Measurements from ENCODE around the gene MPPED2. TPM values are rescaled to one million over a fixed set of nuclear protein-coding genes. Genes with fewer than 3 reads are reported as not detected.

MPPED2 gene
- total RNA-seq, 1 experiment from 2014 or later: 4.7 TPM

DNA sequence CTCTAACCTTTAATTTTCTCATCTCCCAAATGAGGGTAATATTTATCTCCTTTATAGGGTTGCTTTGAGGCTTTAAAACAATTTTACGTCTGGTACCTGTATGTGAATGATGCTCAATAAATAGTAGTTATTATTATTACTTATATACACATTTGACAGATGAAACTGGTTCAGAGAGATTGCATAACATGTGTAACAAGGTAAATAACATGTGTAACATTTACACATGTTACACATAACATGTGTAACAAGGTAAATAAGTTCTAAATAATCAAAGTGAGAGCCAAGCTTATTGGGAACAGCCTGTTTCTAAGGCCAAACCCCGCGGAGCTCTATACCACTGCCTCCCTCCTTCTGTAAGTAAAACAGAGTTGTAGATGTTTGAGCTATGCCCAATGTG is 100.9 kb downstream of the MPPED2 start:
- no CpG with 5 or more reads among the region's 3 CpGs for WGBS (ENCODE audit: extremely low coverage, insufficient read length, low lambda C conversion rate)
- no peak overlapping the region for H4K8ac ChIP-seq (replicated peaks; ENCODE audit: insufficient read length, low read depth, low read length)
- Mint-ChIP-seq H3K9me3 (no peaks in the 10 kb centered on the region), H3K27ac (no peak overlapping the region; a peak in 1 of 7 replicates), H3K27me3 (ENCODE audit: low read depth) (no peaks in the 10 kb centered on the region), H3K4me1 (peaks cover 36 to 45% of the 10 kb centered on the region in 2 experiments), H3K36me3 (ENCODE audit: insufficient read depth in 1 of 3, low read depth in 3 of 3) (no peaks in the 10 kb centered on the region), H3K4me3 (no peak overlapping the region)
- no peak overlapping the region for H3K4me2 ChIP-seq (ENCODE audit: insufficient read depth, insufficient read length, low read length)
- H2BK12ac ChIP-seq (ENCODE audit: insufficient read length, low read depth, low read length): no peak overlapping the region
- H2AFZ ChIP-seq (ENCODE audit: low read length): no peak overlapping the region
- H3K27ac ChIP-seq (ENCODE audit: insufficient read length, low read depth, low read length): no peak overlapping the region
- H2BK120ac ChIP-seq (ENCODE audit: low read depth, low read length, poor library complexity, severe bottlenecking): no peak overlapping the region
- no peaks in the 10 kb centered on the region for H3K23me2 ChIP-seq (ENCODE audit: insufficient read length, low read depth, low read length, poor library complexity, severe bottlenecking)
- DNase-seq: no peak
- no peaks in the 10 kb centered on the region for H3K27me3 ChIP-seq (ENCODE audit: insufficient read depth, low read length)
- no peaks in the 10 kb centered on the region for H3K79me1 ChIP-seq (ENCODE audit: insufficient read depth, low read depth, low read length, poor library complexity, severe bottlenecking)
- H3K4ac ChIP-seq (ENCODE audit: low read depth, low read length): no peak overlapping the region
- no peak overlapping the region for H2BK15ac ChIP-seq (ENCODE audit: low read depth, low read length)
- no peak overlapping the region for H2BK5ac ChIP-seq (ENCODE audit: insufficient read length, low read length)
- no peak overlapping the region for H4K5ac ChIP-seq (ENCODE audit: insufficient read length, low read depth, low read length)
- H3K4me1 ChIP-seq (ENCODE audit: insufficient read depth, low read length): peaks cover 6% of the 10 kb centered on the region
- no peak overlapping the region for H4K91ac ChIP-seq (ENCODE audit: insufficient read length, low read depth, low read length)
- H3K23ac ChIP-seq (ENCODE audit: insufficient read length, low read depth, low read length): no peak overlapping the region
- H4K20me1 ChIP-seq (ENCODE audit: control insufficient read depth, insufficient read depth, insufficient read length): no peaks in the 10 kb centered on the region
- no peak overlapping the region for H3K14ac ChIP-seq (ENCODE audit: insufficient read depth, low read length)
- TF ChIP-seq, protein P1, sequence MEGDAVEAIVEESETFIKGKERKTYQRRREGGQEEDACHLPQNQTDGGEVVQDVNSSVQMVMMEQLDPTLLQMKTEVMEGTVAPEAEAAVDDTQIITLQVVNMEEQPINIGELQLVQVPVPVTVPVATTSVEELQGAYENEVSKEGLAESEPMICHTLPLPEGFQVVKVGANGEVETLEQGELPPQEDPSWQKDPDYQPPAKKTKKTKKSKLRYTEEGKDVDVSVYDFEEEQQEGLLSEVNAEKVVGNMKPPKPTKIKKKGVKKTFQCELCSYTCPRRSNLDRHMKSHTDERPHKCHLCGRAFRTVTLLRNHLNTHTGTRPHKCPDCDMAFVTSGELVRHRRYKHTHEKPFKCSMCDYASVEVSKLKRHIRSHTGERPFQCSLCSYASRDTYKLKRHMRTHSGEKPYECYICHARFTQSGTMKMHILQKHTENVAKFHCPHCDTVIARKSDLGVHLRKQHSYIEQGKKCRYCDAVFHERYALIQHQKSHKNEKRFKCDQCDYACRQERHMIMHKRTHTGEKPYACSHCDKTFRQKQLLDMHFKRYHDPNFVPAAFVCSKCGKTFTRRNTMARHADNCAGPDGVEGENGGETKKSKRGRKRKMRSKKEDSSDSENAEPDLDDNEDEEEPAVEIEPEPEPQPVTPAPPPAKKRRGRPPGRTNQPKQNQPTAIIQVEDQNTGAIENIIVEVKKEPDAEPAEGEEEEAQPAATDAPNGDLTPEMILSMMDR (conservative IDR thresholded peaks at IDR 0.05): no peak
- H3K9ac ChIP-seq (ENCODE audit: extremely low read depth, insufficient read length, low read length): no peak overlapping the region
- no peaks in the 10 kb centered on the region for H3K9me3 ChIP-seq (ENCODE audit: control insufficient read depth, low read depth, low read length)
- no peak overlapping the region for H2AK5ac ChIP-seq (ENCODE audit: insufficient read length, low read length)
- no peak overlapping the region for H3K56ac ChIP-seq (ENCODE audit: insufficient read length, low read depth, low read length)
- no peak overlapping the region for H2BK20ac ChIP-seq (ENCODE audit: low read depth, low read length, poor library complexity, severe bottlenecking)
- H3K79me2 ChIP-seq (ENCODE audit: insufficient read depth, low read length): no peaks in the 10 kb centered on the region
- no peak overlapping the region for H3T11ph ChIP-seq (ENCODE audit: low read length)
- no peak overlapping the region for H3K18ac ChIP-seq (ENCODE audit: insufficient read length, low read depth, low read length)

All from H9 (cell line).